Neural progenitor cell (in vitro differentiated cells): ENCODE results near the gene SOX10. TPM values are rescaled to one million over a fixed set of nuclear protein-coding genes. Genes with fewer than 3 reads are reported as not detected.

Source experiments
- DNase-seq: peaks from one replicate; pipeline ENCODE4 v3.0.0-alpha.2; 2016; ENCODE audit warnings: low spot score
- H2AFZ ChIP-seq: fragments of 200-600 bp; sonication (generic); replicated peaks from 2 replicates; pipeline ENCODE4 v1.6.1; 2016; ENCODE audit warnings: antibody characterized with exemption
- H3F3A ChIP-seq: fragments of 200-600 bp; sonication (generic); 2 replicates; pipeline ENCODE4 v1.6.1; 2016; ENCODE audit warnings: antibody characterized with exemption, low read depth
- H3K27ac ChIP-seq: fragments of 200-600 bp; sonication (generic); 2 replicates; pipeline ENCODE4 v1.5.1; 2016; ENCODE audit warnings: mild to moderate bottlenecking
- H3K27me3 ChIP-seq: fragments of 200-600 bp; sonication (generic); 2 replicates; pipeline ENCODE4 v1.6.1; 2016; ENCODE audit warnings: mild to moderate bottlenecking, moderate library complexity
- H3K36me3 ChIP-seq: fragments of 200-600 bp; sonication (generic); 2 replicates; pipeline ENCODE4 v1.5.1; 2016
- H3K4me1 ChIP-seq: fragments of 200-600 bp; sonication (generic); 2 replicates; pipeline ENCODE4 v1.6.1; 2016; ENCODE audit warnings: mixed run types
- H3K4me2 ChIP-seq: fragments of 200-600 bp; sonication (generic); 2 replicates; pipeline ENCODE4 v1.6.1; 2016
- H3K4me3 ChIP-seq: fragments of 200-600 bp; sonication (generic); 2 replicates; pipeline ENCODE4 v1.5.1; 2016
- H3K79me2 ChIP-seq: fragments of 200-600 bp; sonication (generic); 2 replicates; pipeline ENCODE4 v1.6.1; 2016; ENCODE audit warnings: low read depth
- H3K9ac ChIP-seq: fragments of 200-600 bp; sonication (generic); 2 replicates; pipeline ENCODE4 v1.6.1; 2016
- H3K9me3 ChIP-seq: fragments of 200-600 bp; sonication (generic); 2 replicates; pipeline ENCODE4 v1.5.1; 2016; ENCODE audit warnings: low read depth
- H4K20me1 ChIP-seq: fragments of 200-600 bp; sonication (generic); 2 replicates; pipeline ENCODE4 v1.6.1; 2016; ENCODE audit warnings: low read depth
- H3K27ac Mint-ChIP-seq: 3 replicates; pipeline ENCODE4 v1.8.0; 2021; ENCODE audit warnings: mixed read lengths
- H3K27me3 Mint-ChIP-seq: 2 replicates; pipeline ENCODE4 v1.8.0; 2022; ENCODE audit warnings: low read depth, mild to moderate bottlenecking, inconsistent platforms, moderate library complexity, mixed read lengths; ENCODE audit not compliant: insufficient read depth
- H3K36me3 Mint-ChIP-seq: 3 replicates; pipeline ENCODE4 v1.8.0; 2021; ENCODE audit warnings: mixed read lengths
- H3K4me1 Mint-ChIP-seq: 3 replicates; pipeline ENCODE4 v1.8.0; 2021; ENCODE audit warnings: mixed read lengths
- H3K4me3 Mint-ChIP-seq: 3 replicates; pipeline ENCODE4 v1.8.0; 2021; ENCODE audit warnings: mild to moderate bottlenecking, moderate library complexity, mixed read lengths
- H3K9me3 Mint-ChIP-seq: 3 replicates; pipeline ENCODE4 v1.8.0; 2020; ENCODE audit warnings: mixed read lengths
- CTCF ChIP-seq: fragments of 200-600 bp; sonication (generic); IDR thresholded peaks from 2 replicates; pipeline ENCODE4 v1.5.1; 2017; ENCODE audit warnings: antibody characterized with exemption, mild to moderate bottlenecking
- EZH2 ChIP-seq: fragments of 200-600 bp; sonication (generic); IDR thresholded peaks from 2 replicates; pipeline ENCODE4 v1.6.1; 2017; ENCODE audit warnings: antibody characterized with exemption, mild to moderate bottlenecking, moderate library complexity
- EZH2phosphoT487 ChIP-seq: fragments of 200-600 bp; sonication (generic); IDR thresholded peaks from 2 replicates; pipeline ENCODE4 v1.6.1; 2017; ENCODE audit warnings: antibody characterized with exemption
- total RNA-seq: library from RNA; depleted of rRNA; stranded (reverse); fragments of >200 nt; gene quantifications from 2 replicates; pipeline ENCODE4 v1.2.3, GENCODE V29; 2015; ENCODE audit warnings: low replicate concordance

Gene SOX10
- total RNA-seq, 1 donor from 2014 or later: 0.99 TPM

GRCh38 chr22:37940698-37941376 lies 43.5 kb downstream of the SOX10 start:
- H3K27ac Mint-ChIP-seq: no peak overlapping the region
- H3K27me3 Mint-ChIP-seq: peaks cover 9% of the 10 kb centered on the region
- no peak overlapping the region for H3K9ac ChIP-seq
- H4K20me1 ChIP-seq: no peaks in the 10 kb centered on the region
- H3K36me3 Mint-ChIP-seq: peaks cover 3% of the 10 kb centered on the region
- H3K79me2 ChIP-seq: no peaks in the 10 kb centered on the region
- no peaks in the 10 kb centered on the region for H3F3A ChIP-seq
- no peak overlapping the region for H2AFZ ChIP-seq
- H3K9me3 ChIP-seq: no peaks in the 10 kb centered on the region
- no peak overlapping the region for H3K27ac ChIP-seq
- TF ChIP-seq CTCF (no peak), EZH2 (no peak), EZH2phosphoT487 (no peak)
- no peaks in the 10 kb centered on the region for H3K4me1 ChIP-seq
- no peaks in the 10 kb centered on the region for H3K27me3 ChIP-seq
- no peak overlapping the region for H3K4me2 ChIP-seq
- H3K4me3 ChIP-seq: no peak overlapping the region
- H3K9me3 Mint-ChIP-seq: no peaks in the 10 kb centered on the region
- no peaks in the 10 kb centered on the region for H3K36me3 ChIP-seq
- H3K4me1 Mint-ChIP-seq: no peaks in the 10 kb centered on the region
- DNase-seq: no peak
- no peak overlapping the region for H3K4me3 Mint-ChIP-seq

GRCh38 chr22:37933711-37934376 lies 50.5 kb downstream of the SOX10 start:
- Histone ChIP-seq H4K20me1 (peaks cover 8% of the 10 kb centered on the region), H3K4me2 (no peak overlapping the region), H3K4me3 (no peak overlapping the region), H3K27me3 (no peaks in the 10 kb centered on the region), H3K79me2 (no peaks in the 10 kb centered on the region), H2AFZ (no peak overlapping the region), H3K9me3 (no peaks in the 10 kb centered on the region), H3K27ac (no peak overlapping the region), H3K4me1 (no peaks in the 10 kb centered on the region), H3K9ac (no peak overlapping the region), H3F3A (no peaks in the 10 kb centered on the region), H3K36me3 (no peaks in the 10 kb centered on the region)
- H3K9me3 Mint-ChIP-seq: no peaks in the 10 kb centered on the region
- DNase-seq: peak; percentile 96
- H3K4me1 Mint-ChIP-seq: peaks cover 12% of the 10 kb centered on the region
- peaks cover 2% of the 10 kb centered on the region for H3K27me3 Mint-ChIP-seq
- H3K4me3 Mint-ChIP-seq: peak overlapping the region; percentile 50
- TF ChIP-seq CTCF (peak; percentile 88), EZH2phosphoT487 (no peak), EZH2 (no peak)
- peaks cover 7% of the 10 kb centered on the region for H3K36me3 Mint-ChIP-seq
- no peak overlapping the region for H3K27ac Mint-ChIP-seq

GRCh38 chr22:37932821-37933578 lies 51.4 kb downstream of the SOX10 start:
- no peaks in the 10 kb centered on the region for H3K9me3 ChIP-seq
- TF ChIP-seq CTCF (no peak), EZH2 (no peak), EZH2phosphoT487 (no peak)
- H3K4me1 Mint-ChIP-seq: peaks cover 12% of the 10 kb centered on the region
- H3K27ac Mint-ChIP-seq: no peak overlapping the region
- H3K4me3 Mint-ChIP-seq: no peak overlapping the region
- H3K4me2 ChIP-seq: no peak overlapping the region
- no peaks in the 10 kb centered on the region for H3K9me3 Mint-ChIP-seq
- no peak overlapping the region for H3K4me3 ChIP-seq
- H3K36me3 Mint-ChIP-seq: peaks cover 12% of the 10 kb centered on the region
- peaks cover 8% of the 10 kb centered on the region for H4K20me1 ChIP-seq
- no peak for DNase-seq
- no peak overlapping the region for H3K27ac ChIP-seq
- no peak overlapping the region for H2AFZ ChIP-seq
- H3F3A ChIP-seq: no peaks in the 10 kb centered on the region
- peaks cover 4% of the 10 kb centered on the region for H3K27me3 Mint-ChIP-seq
- H3K36me3 ChIP-seq: no peaks in the 10 kb centered on the region
- H3K9ac ChIP-seq: no peak overlapping the region
- H3K79me2 ChIP-seq: no peaks in the 10 kb centered on the region
- no peaks in the 10 kb centered on the region for H3K4me1 ChIP-seq
- no peaks in the 10 kb centered on the region for H3K27me3 ChIP-seq
